Smooth muscle cell (in vitro differentiated cells): ENCODE data around the gene LRCOL1. TPM values are rescaled to one million over a fixed set of nuclear protein-coding genes. Genes with fewer than 3 reads are reported as not detected.

Experiments
- DNase-seq: peaks from one replicate; lab custom pipeline; 2025; ENCODE audit not compliant: unreplicated experiment; lab: John Stamatoyannopoulos, UW
- H2AFZ ChIP-seq: fragments of 200-600 bp; sonication (generic); 2 replicates; pipeline ENCODE4 v1.6.0; 2016; ENCODE audit warnings: antibody characterized with exemption, low read depth, mild to moderate bottlenecking
- H3F3A ChIP-seq: fragments of 200-600 bp; sonication (generic); 2 replicates; pipeline ENCODE4 v1.6.0; 2017; ENCODE audit warnings: antibody characterized with exemption, low read depth
- H3K27ac ChIP-seq: fragments of 200-600 bp; sonication (generic); 2 replicates; pipeline ENCODE4 v1.5.1; 2016; ENCODE audit warnings: low read depth, mild to moderate bottlenecking
- H3K27me3 ChIP-seq: fragments of 200-600 bp; sonication (generic); 2 replicates; pipeline ENCODE4 v1.6.1; 2016; ENCODE audit warnings: low read depth, mild to moderate bottlenecking
- H3K36me3 ChIP-seq: fragments of 200-600 bp; sonication (generic); 2 replicates; pipeline ENCODE4 v1.5.1; 2016; ENCODE audit warnings: low read depth
- H3K4me1 ChIP-seq: fragments of 200-600 bp; sonication (generic); 2 replicates; pipeline ENCODE4 v1.5.1; 2016; ENCODE audit warnings: low read depth
- H3K4me2 ChIP-seq: fragments of 200-600 bp; sonication (generic); 2 replicates; pipeline ENCODE4 v1.6.0; 2016; ENCODE audit warnings: mild to moderate bottlenecking
- H3K4me3 ChIP-seq: fragments of 200-600 bp; sonication (generic); 2 replicates; pipeline ENCODE4 v1.5.1; 2016; ENCODE audit warnings: mild to moderate bottlenecking
- H3K79me2 ChIP-seq: fragments of 200-600 bp; sonication (generic); 2 replicates; pipeline ENCODE4 v1.6.0; 2016; ENCODE audit warnings: low read depth, mild to moderate bottlenecking
- H3K9ac ChIP-seq: fragments of 200-600 bp; sonication (generic); 2 replicates; pipeline ENCODE4 v1.6.0; 2016; ENCODE audit warnings: low read depth
- H3K9me3 ChIP-seq: fragments of 200-600 bp; sonication (generic); replicated peaks from 2 replicates; pipeline ENCODE4 v1.5.1; 2016; ENCODE audit warnings: low read depth
- H4K20me1 ChIP-seq: fragments of 200-600 bp; sonication (generic); 2 replicates; pipeline ENCODE4 v1.6.0; 2016; ENCODE audit warnings: low read depth
- CTCF ChIP-seq: fragments of 200-600 bp; sonication (generic); IDR thresholded peaks from 2 replicates; pipeline ENCODE4 v1.5.1; 2017; ENCODE audit warnings: borderline replicate concordance, mild to moderate bottlenecking, antibody characterized with exemption; ENCODE audit not compliant: insufficient read depth, poor library complexity, severe bottlenecking
- WGBS: methylation state at CpG from one replicate; pipeline ENCODE4 v1.1.7; 2016; ENCODE audit warnings: low lambda C conversion rate; 5-methylcytosine and 5-hydroxymethylcytosine counted together
- polyA plus RNA-seq: library from polyadenylated mRNA; unstranded; fragments of >200 nt; fragmentation: Nextera tagmentation; extraction: Ambion mirVana; gene quantifications from 2 replicates; pipeline ENCODE4 v1.2.1, GENCODE V29; 2016
- total RNA-seq: library from RNA; depleted of rRNA; stranded (reverse); fragments of >200 nt; gene quantifications from 2 replicates; pipeline ENCODE4 v1.2.3, GENCODE V29; 2014

LRCOL1 gene
- total and polyA plus RNA-seq, 2 experiments from 2014 or later, result not detected

GRCh38 chr12:132568826-132569480, 41.4 kb downstream of the LRCOL1 start:
- WGBS, result 93% methylated on average over 14 of the region's 17 CpGs
- DNase-seq, result no peak
- H3K9me3 ChIP-seq, result no peaks in the 10 kb centered on the region
- peaks cover 37% of the 10 kb centered on the region for H4K20me1 ChIP-seq
- no peaks in the 10 kb centered on the region for H3K27me3 ChIP-seq
- H3K4me3 ChIP-seq, result no peak overlapping the region
- H2AFZ ChIP-seq, result no peak overlapping the region
- H3K9ac ChIP-seq, result no peak overlapping the region
- H3F3A ChIP-seq, result no peaks in the 10 kb centered on the region
- H3K36me3 ChIP-seq, result no peaks in the 10 kb centered on the region
- no peaks in the 10 kb centered on the region for H3K4me1 ChIP-seq
- no peak overlapping the region for H3K4me2 ChIP-seq
- no peaks in the 10 kb centered on the region for H3K79me2 ChIP-seq
- TF ChIP-seq CTCF, result no peak
- H3K27ac ChIP-seq, result no peak overlapping the region

- no peaks in the 10 kb centered on the region for H3K79me2 ChIP-seq
- H3K27ac ChIP-seq, result no peak overlapping the region
- H2AFZ ChIP-seq, result no peak overlapping the region
- H3K27me3 ChIP-seq, result no peaks in the 10 kb centered on the region
- H3K4me2 ChIP-seq, result no peak overlapping the region
- no peak overlapping the region for H3K4me3 ChIP-seq
- WGBS, result 91% methylated on average over 16 of the region's 16 CpGs
- no peak overlapping the region for H3K9ac ChIP-seq
- no peaks in the 10 kb centered on the region for H3F3A ChIP-seq
- no peaks in the 10 kb centered on the region for H3K9me3 ChIP-seq
- no peaks in the 10 kb centered on the region for H3K36me3 ChIP-seq
- DNase-seq, result no peak
- peaks cover 42% of the 10 kb centered on the region for H4K20me1 ChIP-seq
- TF ChIP-seq CTCF, result no peak
- H3K4me1 ChIP-seq, result no peaks in the 10 kb centered on the region
Measured at GRCh38 chr12:132568301-132568700, 42.1 kb downstream of the LRCOL1 start.

GRCh38 chr12:132566516-132567131, 43.8 kb downstream of the LRCOL1 start:
- Histone ChIP-seq H3K27me3 (no peaks in the 10 kb centered on the region), H3K4me3 (no peak overlapping the region), H3F3A (no peaks in the 10 kb centered on the region), H3K9me3 (no peaks in the 10 kb centered on the region), H3K36me3 (no peaks in the 10 kb centered on the region), H4K20me1 (peaks cover 51% of the 10 kb centered on the region), H3K9ac (no peak overlapping the region), H2AFZ (no peak overlapping the region), H3K79me2 (no peaks in the 10 kb centered on the region), H3K4me1 (no peaks in the 10 kb centered on the region), H3K27ac (no peak overlapping the region), H3K4me2 (no peak overlapping the region)
- TF ChIP-seq CTCF, result no peak
- no peak for DNase-seq
- 97% methylated on average over 25 of the region's 25 CpGs for WGBS

DNA sequence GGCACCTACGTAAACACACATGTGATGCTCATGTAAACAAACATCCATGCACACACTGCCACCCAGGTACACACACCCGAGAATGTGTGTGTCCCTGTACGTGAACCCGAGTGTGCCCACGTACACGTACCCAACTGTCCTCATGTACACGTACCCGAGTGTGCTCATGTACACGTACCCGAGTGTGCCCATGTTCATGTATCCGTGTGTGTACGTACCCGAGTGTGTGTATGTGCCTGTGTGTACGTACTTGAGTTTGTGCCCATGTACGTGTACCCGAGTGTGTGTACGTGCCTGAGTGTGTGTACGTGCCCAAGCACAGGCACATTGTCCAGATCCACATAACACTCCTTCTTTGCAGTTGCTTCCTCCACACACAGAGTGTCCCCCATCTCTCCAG, 45.0 kb downstream of the LRCOL1 start:
- Histone ChIP-seq H3K79me2 (no peaks in the 10 kb centered on the region), H3K36me3 (no peaks in the 10 kb centered on the region), H3K4me3 (no peak overlapping the region), H4K20me1 (peaks cover 63% of the 10 kb centered on the region), H3K4me1 (no peaks in the 10 kb centered on the region), H3F3A (no peaks in the 10 kb centered on the region), H3K4me2 (no peak overlapping the region), H3K9me3 (no peaks in the 10 kb centered on the region), H3K27me3 (peaks cover 3% of the 10 kb centered on the region), H3K9ac (no peak overlapping the region), H3K27ac (no peak overlapping the region), H2AFZ (no peak overlapping the region)
- WGBS, result 95% methylated on average over 18 of the region's 18 CpGs
- DNase-seq, result no peak
- TF ChIP-seq CTCF, result no peak
